GM12865 (cell line): ENCODE results near the gene EHMT1.
A peak's percentile ranks its signal among the peaks of the same experiment; 100 is the strongest.

ENCODE experiments used
- DNase-seq: peaks from one replicate; pipeline ENCODE4 v3.0.0; 2010; ENCODE audit warnings: low read depth
- H3K4me3 ChIP-seq: 2 replicates; pipeline ENCODE4 v1.5.1; 2011; ENCODE audit warnings: mild to moderate bottlenecking, low read depth, low read length, control low read depth
- CTCF ChIP-seq: IDR thresholded peaks from 2 replicates; pipeline ENCODE4 v1.5.1; 2011; ENCODE audit warnings: low read length, control low read depth, low read depth, inconsistent platforms; ENCODE audit not compliant: insufficient read depth; ENCODE audit errors: missing control alignments

EHMT1 gene

DNA sequence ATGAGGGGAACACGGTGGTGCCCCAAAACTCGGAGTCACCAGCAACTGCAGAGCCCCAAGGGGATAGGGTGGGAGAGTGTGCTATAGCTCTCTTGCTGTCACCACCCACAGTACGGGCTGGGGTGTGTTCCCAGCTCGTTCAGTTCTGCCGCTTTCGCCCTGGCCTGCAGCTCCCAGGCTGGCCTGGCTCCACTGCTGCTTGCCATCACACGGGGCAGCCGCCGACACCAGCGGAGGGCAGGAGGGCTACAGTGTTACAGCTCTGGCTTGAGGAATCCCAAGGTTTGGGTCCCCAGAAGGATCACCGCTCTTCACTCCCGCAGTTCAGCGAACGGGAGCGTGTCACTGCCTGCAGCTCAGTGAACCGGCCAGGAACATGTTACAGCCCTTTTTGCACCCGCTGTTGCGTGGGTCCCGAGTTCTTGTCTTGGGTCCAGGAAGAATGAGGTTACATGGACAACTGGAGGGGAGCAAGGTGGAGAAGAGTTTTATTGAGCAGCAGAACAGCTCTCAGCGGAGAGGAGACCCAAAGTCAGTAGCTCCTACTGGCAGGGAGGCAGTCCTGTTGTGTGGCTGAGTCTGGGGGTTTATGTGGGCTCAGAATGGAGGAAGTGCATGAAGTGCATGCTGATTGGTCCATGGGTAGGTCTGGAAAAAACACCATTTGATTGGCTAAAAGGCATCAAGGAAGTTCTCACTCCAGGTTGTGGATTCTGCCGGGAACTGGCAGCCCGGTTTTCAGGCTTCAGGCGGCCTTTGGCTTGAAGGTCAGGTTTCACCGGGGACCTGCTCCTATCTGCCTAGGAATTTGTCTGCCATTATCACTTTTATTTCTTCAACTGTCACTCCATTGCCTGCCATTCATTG, 113.4 kb downstream of the EHMT1 start:
- no peak overlapping the region for H3K4me3 ChIP-seq

DNA sequence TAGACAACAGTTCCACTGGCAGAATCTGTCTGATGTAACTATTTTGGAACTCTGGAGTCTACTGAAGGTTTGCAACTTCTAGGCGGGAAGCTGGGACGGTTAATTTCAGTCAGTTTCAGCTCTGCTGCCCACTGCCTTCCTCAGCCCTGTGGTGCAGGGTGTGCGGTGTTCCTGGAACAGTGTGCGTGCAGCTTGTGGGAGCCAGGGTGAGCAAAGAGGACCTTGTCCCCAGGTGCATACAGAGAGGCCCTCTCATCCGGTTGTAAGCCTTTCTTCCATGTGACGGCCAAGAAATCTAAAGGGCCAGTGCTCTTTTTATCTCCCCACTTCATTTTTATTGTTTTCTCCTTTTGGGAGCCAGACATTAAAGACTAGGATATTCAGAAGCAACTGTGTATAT, 114.6 kb downstream of the EHMT1 start:
- H3K4me3 ChIP-seq: no peak overlapping the region
- no peak for TF ChIP-seq CTCF
- DNase-seq: no peak

More for the DNA sequence above, 113.4 kb downstream of the EHMT1 start:
- no peak for TF ChIP-seq CTCF
- DNase-seq: no peak

DNA sequence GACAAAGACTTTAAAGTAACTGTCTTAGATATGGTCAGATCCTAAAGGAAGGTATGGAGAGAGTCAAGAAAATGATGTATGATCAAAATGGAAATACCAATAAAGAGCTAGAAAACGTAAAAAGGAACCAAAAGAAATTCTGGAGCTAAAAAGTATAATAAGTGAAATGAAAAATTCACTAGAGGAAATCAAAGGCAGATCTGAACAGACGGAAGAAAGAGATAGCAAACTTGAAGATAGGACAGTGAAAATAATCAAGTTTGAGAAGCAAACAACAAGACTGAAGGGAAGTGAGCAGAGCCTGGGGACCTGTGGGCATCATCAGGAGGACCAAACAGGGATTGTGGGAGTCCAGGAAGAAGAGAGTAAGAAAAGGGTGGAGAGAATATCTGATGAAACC, 115.4 kb downstream of the EHMT1 start:
- H3K4me3 ChIP-seq: no peak overlapping the region
- no peak for TF ChIP-seq CTCF
- DNase-seq: no peak

DNA sequence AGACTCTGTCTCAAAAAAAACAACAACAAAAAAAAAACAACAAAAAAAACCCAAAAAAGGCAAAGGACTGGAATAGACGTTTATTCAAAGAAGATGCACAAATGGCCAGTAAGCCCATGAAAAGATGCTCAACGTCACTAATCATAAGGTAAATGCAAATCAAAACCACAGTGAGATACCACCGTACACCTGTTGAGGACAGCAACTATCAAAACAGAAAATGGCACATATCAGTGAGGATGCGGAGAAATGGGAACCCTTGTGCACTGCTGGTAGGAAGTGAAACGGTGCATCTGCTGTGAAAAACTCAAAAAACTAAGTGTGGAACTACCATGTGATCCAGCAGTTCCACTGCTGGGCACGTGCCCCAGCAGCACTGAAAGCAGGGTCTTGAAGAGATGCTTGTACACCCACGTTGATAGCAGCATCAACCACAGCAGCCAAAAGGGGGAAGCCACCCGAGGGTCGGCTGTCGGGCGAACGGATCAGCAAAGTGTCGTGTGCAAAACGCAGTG, 119.4 kb downstream of the EHMT1 start:
- peak; percentile 94 for DNase-seq

GRCh38 chr9:137738703-137739102, 119.9 kb downstream of the EHMT1 start:
- peak overlapping the region; percentile 49 for H3K4me3 ChIP-seq
- no peak for DNase-seq
- TF ChIP-seq CTCF: no peak

More for the DNA sequence above, 119.4 kb downstream of the EHMT1 start:
- peak overlapping the region; percentile 41 for H3K4me3 ChIP-seq

GRCh38 chr9:137739371-137740309, 120.8 kb downstream of the EHMT1 start:
- peak overlapping the region; percentile 49 for H3K4me3 ChIP-seq
- no peak for TF ChIP-seq CTCF
- DNase-seq: no peak

GRCh38 chr9:137740312-137740711, 121.5 kb downstream of the EHMT1 start:
- TF ChIP-seq CTCF: no peak
- no peak for DNase-seq
- H3K4me3 ChIP-seq: no peak overlapping the region
